Hematopoietic multipotent progenitor cell treated with erythropoietin and hydrocortisone succinate and interleukin-3 and kit ligand, for 15 days (in vitro differentiated cells): ENCODE measurements around the gene FAM117B.
"Not testable (repeated sequence)": the region's sequence is repeated elsewhere in the genome, so short reads cannot be mapped to it uniquely, and the experiment has no call there.

ENCODE experiments used
- DNase-seq: peaks from one replicate; pipeline ENCODE4 v3.0.0-alpha.2; 2015; ENCODE audit warnings: low spot score

FAM117B gene

GRCh38 chr2:202638721-202639120 is 4.0 kb downstream of the FAM117B start:
- no peak for DNase-seq

GRCh38 chr2:202639231-202639630 is 4.5 kb downstream of the FAM117B start:
- no peak for DNase-seq

- DNase-seq: no peak
Measured at GRCh38 chr2:202642567-202642966, 7.8 kb downstream of the FAM117B start.

GRCh38 chr2:202643012-202643858 is 8.5 kb downstream of the FAM117B start:
- DNase-seq: no peak

- DNase-seq: no peak
Measured at GRCh38 chr2:202652119-202652518, 17.4 kb downstream of the FAM117B start.

GRCh38 chr2:202653890-202654289 is 19.1 kb downstream of the FAM117B start:
- DNase-seq: no peak

GRCh38 chr2:202657876-202658275 is 23.1 kb downstream of the FAM117B start:
- no peak for DNase-seq

GRCh38 chr2:202660796-202661195 is 26.0 kb downstream of the FAM117B start:
- DNase-seq: no peak

GRCh38 chr2:202669841-202670240 is 35.1 kb downstream of the FAM117B start:
- DNase-seq: no peak

- no peak for DNase-seq
Measured at GRCh38 chr2:202671317-202672035, 36.7 kb downstream of the FAM117B start.

- not testable (repeated sequence) for DNase-seq
Measured at GRCh38 chr2:202675097-202675496, 40.3 kb downstream of the FAM117B start.

GRCh38 chr2:202679980-202680379 is 45.2 kb downstream of the FAM117B start:
- DNase-seq: no peak

GRCh38 chr2:202680512-202680911 is 45.7 kb downstream of the FAM117B start:
- no peak for DNase-seq

- no peak for DNase-seq
Measured at GRCh38 chr2:202681688-202682205, 47.0 kb downstream of the FAM117B start.

GRCh38 chr2:202682274-202682673 is 47.5 kb downstream of the FAM117B start:
- no peak for DNase-seq

- DNase-seq: no peak
Measured at GRCh38 chr2:202687276-202687675, 52.5 kb downstream of the FAM117B start.

GRCh38 chr2:202689459-202689858 is 54.7 kb downstream of the FAM117B start:
- no peak for DNase-seq

GRCh38 chr2:202689898-202690297 is 55.1 kb downstream of the FAM117B start:
- DNase-seq: no peak

- DNase-seq: no peak
Measured at GRCh38 chr2:202690321-202690900, 55.6 kb downstream of the FAM117B start.

- DNase-seq: no peak
Measured at GRCh38 chr2:202693503-202693902, 58.7 kb downstream of the FAM117B start.

- no peak for DNase-seq
Measured at GRCh38 chr2:202695166-202695565, 60.4 kb downstream of the FAM117B start.

- DNase-seq: no peak
Measured at GRCh38 chr2:202700075-202700901, 65.5 kb downstream of the FAM117B start.
